IMR-90 (cell line): ENCODE measurements around the gene RGS5. TPM values are rescaled to one million over a fixed set of nuclear protein-coding genes. Genes with fewer than 3 reads are reported as not detected.

ENCODE experiments used
- ATAC-seq: fragments of 200-7000 bp; cut with Tn5 transposase; 2 replicates; pipeline ENCODE4 v1.9.1; 2020; ENCODE audit warnings: low read depth, mild to moderate bottlenecking, moderate library complexity
- BruUV-seq: library from RNA; stranded (reverse); fragments of 400-500 nt; replicated peaks from 2 replicates; lab custom pipeline; 2021; lab: Mats Ljungman, UMichigan
- CTCF ChIA-PET: fragments of 300-600 bp; formaldehyde crosslinking; extraction: SDS; loops from one replicate; lab custom pipeline; 2021; ENCODE audit warnings: antibody characterized with exemption; lab: Yijun Ruan, JAX
- POLR2A ChIA-PET: fragments of 300-600 bp; sonication (Branson Sonifier 250); formaldehyde crosslinking; loops from one replicate; lab custom pipeline; 2022; ENCODE audit warnings: antibody characterized with exemption; ENCODE audit not compliant: unreplicated experiment; lab: Charles Lee
- DNase-seq: peaks from one replicate; pipeline ENCODE4 v3.0.0; 2013
- H2AFZ ChIP-seq: replicated peaks from 2 replicates; pipeline ENCODE3; 2013; ENCODE audit warnings: low read length, mild to moderate bottlenecking; ENCODE audit not compliant: poor library complexity
- H2AK5ac ChIP-seq: 2 replicates; pipeline ENCODE4 v1.6.1; 2013; ENCODE audit warnings: low read depth, low read length, inconsistent platforms
- H2AK9ac ChIP-seq: replicated peaks from 2 replicates; pipeline ENCODE3; 2013; ENCODE audit warnings: mild to moderate bottlenecking, low read depth, low read length, moderate library complexity; ENCODE audit not compliant: poor library complexity
- H2BK120ac ChIP-seq: 2 replicates; pipeline ENCODE4 v1.6.1; 2013; ENCODE audit warnings: low read depth, low read length, inconsistent platforms
- H2BK15ac ChIP-seq: 3 replicates; pipeline ENCODE4 v1.6.1; 2013; ENCODE audit warnings: low read depth, low read length, inconsistent platforms
- H2BK20ac ChIP-seq: 2 replicates; pipeline ENCODE4 v1.6.1; 2013; ENCODE audit warnings: low read depth, mild to moderate bottlenecking, inconsistent platforms, low read length, moderate library complexity
- H2BK5ac ChIP-seq: 2 replicates; pipeline ENCODE4 v1.6.1; 2013; ENCODE audit warnings: mild to moderate bottlenecking, low read depth, low read length, inconsistent platforms; ENCODE audit not compliant: poor library complexity, severe bottlenecking
- H3K14ac ChIP-seq: replicated peaks from 2 replicates; pipeline ENCODE4 v1.6.1; 2013; ENCODE audit warnings: low read depth, low read length, inconsistent platforms
- H3K18ac ChIP-seq: 2 replicates; pipeline ENCODE4 v1.6.1; 2013; ENCODE audit warnings: low read depth, low read length, control low read depth
- H3K23ac ChIP-seq: 2 replicates; pipeline ENCODE4 v1.6.1; 2013; ENCODE audit warnings: low read depth, low read length, inconsistent platforms
- H3K27ac ChIP-seq: 2 replicates; pipeline ENCODE4 v1.5.1; 2013; ENCODE audit warnings: mild to moderate bottlenecking, control low read depth, low read length; ENCODE audit not compliant: insufficient read depth
- H3K27me3 ChIP-seq: 2 replicates; pipeline ENCODE4 v1.6.1; 2013; ENCODE audit warnings: low read length; ENCODE audit not compliant: control insufficient read depth, insufficient read depth
- H3K36me3 ChIP-seq: 2 replicates; pipeline ENCODE4 v1.6.1; 2013; ENCODE audit warnings: low read length, mixed read lengths; ENCODE audit not compliant: control insufficient read depth, insufficient read depth
- H3K4ac ChIP-seq: 2 replicates; pipeline ENCODE4 v1.6.1; 2013; ENCODE audit warnings: low read depth, low read length, inconsistent platforms
- H3K4me1 ChIP-seq: 2 replicates; pipeline ENCODE4 v1.6.1; 2013; ENCODE audit warnings: low read length, mixed read lengths; ENCODE audit not compliant: control insufficient read depth, insufficient read depth
- H3K4me2 ChIP-seq: 2 replicates; pipeline ENCODE4 v1.6.1; 2013; ENCODE audit warnings: low read depth, mild to moderate bottlenecking, control low read depth, low read length, moderate library complexity
- H3K4me3 ChIP-seq: 2 replicates; pipeline ENCODE4 v1.5.1; 2013; ENCODE audit warnings: low read depth, mild to moderate bottlenecking, control low read depth, low read length, moderate library complexity; ENCODE audit not compliant: insufficient read depth
- H3K56ac ChIP-seq: 2 replicates; pipeline ENCODE4 v1.6.1; 2013; ENCODE audit warnings: low read length, inconsistent platforms; ENCODE audit not compliant: insufficient read depth; ENCODE audit errors: extremely low read depth
- H3K79me1 ChIP-seq, 2 experiments: 2 replicates each; pipeline ENCODE4 v1.6.1; 2013; ENCODE audit warnings: low read length in 2 of 2, inconsistent platforms in 1 of 2, low read depth in 1 of 2
- H3K9ac ChIP-seq: 2 replicates; pipeline ENCODE4 v1.6.1; 2013; ENCODE audit warnings: low read depth, low read length, control low read depth
- H3K9me1 ChIP-seq: 2 replicates; pipeline ENCODE4 v1.6.1; 2013; ENCODE audit warnings: low read length, inconsistent platforms; ENCODE audit not compliant: insufficient read depth
- H3K9me3 ChIP-seq: 2 replicates; pipeline ENCODE4 v1.6.1; 2013; ENCODE audit warnings: low read length; ENCODE audit not compliant: control insufficient read depth, insufficient read depth
- H4K20me1 ChIP-seq: 2 replicates; pipeline ENCODE4 v1.6.1; 2013; ENCODE audit warnings: low read length, inconsistent platforms; ENCODE audit not compliant: insufficient read depth
- H4K5ac ChIP-seq: 2 replicates; pipeline ENCODE4 v1.6.1; 2013; ENCODE audit warnings: mild to moderate bottlenecking, low read depth, low read length, control low read depth
- H4K8ac ChIP-seq, 2 experiments: 2 replicates each; pipeline ENCODE4 v1.6.1; 2013; ENCODE audit warnings: low read depth in 2 of 2, low read length in 2 of 2, control low read depth in 1 of 2, inconsistent platforms in 1 of 2
- H4K91ac ChIP-seq: 2 replicates; pipeline ENCODE4 v1.6.1; 2013; ENCODE audit warnings: low read depth, low read length, inconsistent platforms; ENCODE audit not compliant: insufficient read depth
- RAD21 ChIP-seq: IDR thresholded peaks from 2 replicates; pipeline ENCODE4 v1.6.1; 2012; ENCODE audit warnings: low read length, improper control_type of control experiment
- RFX5 ChIP-seq: IDR thresholded peaks from 2 replicates; pipeline ENCODE4 v1.8.0; 2012; ENCODE audit warnings: low read depth, mild to moderate bottlenecking, low read length, moderate library complexity
- WGBS, 2 experiments: methylation state at CpG; one replicate each; pipeline versions ENCODE4 v1.1.5 to v1.1.7; 2013; ENCODE audit warnings: missing lambda C conversion rate in 2 of 2; ENCODE audit not compliant: insufficient read length in 1 of 2; ENCODE audit errors: extremely low coverage in 2 of 2; 5-methylcytosine and 5-hydroxymethylcytosine counted together
- dilution Hi-C: fragments of 300-500 bp; cut with HindIII; formaldehyde crosslinking; loops from one replicate; pipeline ENCODE4 v1.14.3; 2018; ENCODE audit warnings: low sequenced_read_pairs; ENCODE audit not compliant: unreplicated experiment
- in situ Hi-C: fragments of 300-500 bp; cut with MboI; formaldehyde crosslinking; loops from 3 replicates; pipeline ENCODE4 v1.14.3; 2019; ENCODE audit warnings: low sequenced_read_pairs, inconsistent platforms, mixed read lengths
- intact Hi-C: fragments of 100-400 bp; cut with micrococcal nuclease; formaldehyde crosslinking; loops from 2 replicates; pipeline ENCODE4 v1.10.0; 2022
- polyA plus RNA-seq, 3 experiments: library from polyadenylated mRNA; depleted of rRNA; stranded (reverse); fragments of >200 nt; gene quantifications; 2 replicates each; pipeline ENCODE4 v1.2.3, GENCODE V29; 2012; ENCODE audit warnings: low replicate concordance in 1 of 3
- total RNA-seq: library from RNA; depleted of rRNA; stranded (reverse); fragments of >200 nt; gene quantifications from 2 replicates; pipeline ENCODE4 v1.2.3, GENCODE V29; 2012
- TF ChIP-seq, protein P1 (sequence below): fragments of 150-350 bp; IDR thresholded peaks from 2 replicates; pipeline ENCODE4 v1.6.1; 2017; ENCODE audit warnings: mild to moderate bottlenecking, antibody characterized with exemption, low read length, low read depth
- TF ChIP-seq, protein P2 (sequence below): fragments of 150-350 bp; IDR thresholded peaks from 2 replicates; pipeline ENCODE4 v1.6.1; 2016; ENCODE audit warnings: low read depth, mild to moderate bottlenecking, low read length, moderate library complexity, borderline replicate concordance

Gene RGS5
- total and polyA plus RNA-seq, 2 of the 4 experiments (the other 2 are of a cell fraction): 21.4 to 40.0 TPM

DNA sequence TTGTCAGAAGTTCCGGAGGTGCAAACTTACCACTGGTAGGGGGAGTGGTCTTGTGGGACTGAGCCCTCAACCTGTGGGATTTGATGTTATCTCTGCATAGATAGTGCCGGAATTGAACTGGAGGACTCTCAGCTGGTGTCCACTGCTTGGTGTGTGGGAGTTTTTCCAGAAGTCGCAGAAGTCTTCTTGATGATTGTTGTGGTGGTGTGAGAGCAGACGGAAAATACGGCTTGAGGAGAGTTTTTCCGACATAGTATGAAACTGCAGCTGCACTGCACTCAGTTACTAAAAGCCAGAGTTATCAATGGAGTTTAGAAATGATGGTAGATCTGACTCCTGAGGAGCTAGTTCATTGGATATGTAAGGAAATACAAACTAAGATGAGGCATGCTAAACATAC, 14.9 kb downstream of the RGS5 start:
- ChIA-PET CTCF (interaction anchor here (1.8 kb wide), 1 partner anchor 13 kb away, joined by 8 read pairs; no protein-coding TSS in a partner anchor), POLR2A (no interaction called here)
- DNase-seq: no peak
- no peak overlapping the region for H2AK9ac ChIP-seq
- intact Hi-C loops: no loop called here
- no peak overlapping the region for H2AFZ ChIP-seq
- TF ChIP-seq, protein P1, sequence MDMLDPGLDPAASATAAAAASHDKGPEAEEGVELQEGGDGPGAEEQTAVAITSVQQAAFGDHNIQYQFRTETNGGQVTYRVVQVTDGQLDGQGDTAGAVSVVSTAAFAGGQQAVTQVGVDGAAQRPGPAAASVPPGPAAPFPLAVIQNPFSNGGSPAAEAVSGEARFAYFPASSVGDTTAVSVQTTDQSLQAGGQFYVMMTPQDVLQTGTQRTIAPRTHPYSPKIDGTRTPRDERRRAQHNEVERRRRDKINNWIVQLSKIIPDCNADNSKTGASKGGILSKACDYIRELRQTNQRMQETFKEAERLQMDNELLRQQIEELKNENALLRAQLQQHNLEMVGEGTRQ: no peak
- TF ChIP-seq, protein P2, sequence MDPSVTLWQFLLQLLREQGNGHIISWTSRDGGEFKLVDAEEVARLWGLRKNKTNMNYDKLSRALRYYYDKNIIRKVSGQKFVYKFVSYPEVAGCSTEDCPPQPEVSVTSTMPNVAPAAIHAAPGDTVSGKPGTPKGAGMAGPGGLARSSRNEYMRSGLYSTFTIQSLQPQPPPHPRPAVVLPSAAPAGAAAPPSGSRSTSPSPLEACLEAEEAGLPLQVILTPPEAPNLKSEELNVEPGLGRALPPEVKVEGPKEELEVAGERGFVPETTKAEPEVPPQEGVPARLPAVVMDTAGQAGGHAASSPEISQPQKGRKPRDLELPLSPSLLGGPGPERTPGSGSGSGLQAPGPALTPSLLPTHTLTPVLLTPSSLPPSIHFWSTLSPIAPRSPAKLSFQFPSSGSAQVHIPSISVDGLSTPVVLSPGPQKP: no peak
- TF ChIP-seq RAD21 (no peak), RFX5 (no peak)
- no peaks in the 10 kb centered on the region for H3K27me3 ChIP-seq
- no peak overlapping the region for H3K27ac ChIP-seq
- H3K4me1 ChIP-seq: no peaks in the 10 kb centered on the region
- H3K9me3 ChIP-seq: no peaks in the 10 kb centered on the region
- H3K23ac ChIP-seq: no peak overlapping the region
- no peak overlapping the region for H2AK5ac ChIP-seq
- no peak overlapping the region for H3K56ac ChIP-seq
- no peak overlapping the region for H3K4ac ChIP-seq
- no peak overlapping the region for H2BK20ac ChIP-seq
- H4K8ac ChIP-seq: no peak overlapping the region
- no peaks in the 10 kb centered on the region for H3K79me1 ChIP-seq
- no peak overlapping the region for H3K4me2 ChIP-seq
- no peak overlapping the region for H3K9ac ChIP-seq
- in situ Hi-C loops: loop anchor here (10.0 kb wide), 1 partner anchor 117 kb away; no protein-coding TSS in a partner anchor
- no peak overlapping the region for H2BK15ac ChIP-seq
- no peaks in the 10 kb centered on the region; the same call in 1 of the 2 replicates for H3K36me3 ChIP-seq
- no peaks in the 10 kb centered on the region for H4K20me1 ChIP-seq
- H2BK120ac ChIP-seq: no peak overlapping the region
- H2BK5ac ChIP-seq: no peak overlapping the region
- ATAC-seq: no peak
- no peak overlapping the region for H3K18ac ChIP-seq
- no peak overlapping the region for H3K14ac ChIP-seq
- BruUV-seq: no TSS peak
- H3K9me1 ChIP-seq: no peaks in the 10 kb centered on the region
- no peak overlapping the region for H3K4me3 ChIP-seq
- no peak overlapping the region for H4K5ac ChIP-seq
- dilution Hi-C loops: no loop called here
- H4K91ac ChIP-seq: no peak overlapping the region
- WGBS, 2 experiments: 70% methylated on average over 1 of the region's 6 CpGs; no CpG with 5 or more reads in 1 of the 2 experiments
